WI38 (cell line): ENCODE results near the gene OR13J1.

ENCODE experiments used
- H3K4me3 ChIP-seq: 2 replicates; pipeline ENCODE4 v1.5.1; 2011; ENCODE audit warnings: low read depth, mild to moderate bottlenecking, control low read depth, low read length
- TF ChIP-seq, protein P1 (sequence below): IDR thresholded peaks from 2 replicates; pipeline ENCODE4 v1.5.1; 2012; ENCODE audit warnings: low read depth, mild to moderate bottlenecking, control low read depth, low read length

The OR13J1 gene

DNA sequence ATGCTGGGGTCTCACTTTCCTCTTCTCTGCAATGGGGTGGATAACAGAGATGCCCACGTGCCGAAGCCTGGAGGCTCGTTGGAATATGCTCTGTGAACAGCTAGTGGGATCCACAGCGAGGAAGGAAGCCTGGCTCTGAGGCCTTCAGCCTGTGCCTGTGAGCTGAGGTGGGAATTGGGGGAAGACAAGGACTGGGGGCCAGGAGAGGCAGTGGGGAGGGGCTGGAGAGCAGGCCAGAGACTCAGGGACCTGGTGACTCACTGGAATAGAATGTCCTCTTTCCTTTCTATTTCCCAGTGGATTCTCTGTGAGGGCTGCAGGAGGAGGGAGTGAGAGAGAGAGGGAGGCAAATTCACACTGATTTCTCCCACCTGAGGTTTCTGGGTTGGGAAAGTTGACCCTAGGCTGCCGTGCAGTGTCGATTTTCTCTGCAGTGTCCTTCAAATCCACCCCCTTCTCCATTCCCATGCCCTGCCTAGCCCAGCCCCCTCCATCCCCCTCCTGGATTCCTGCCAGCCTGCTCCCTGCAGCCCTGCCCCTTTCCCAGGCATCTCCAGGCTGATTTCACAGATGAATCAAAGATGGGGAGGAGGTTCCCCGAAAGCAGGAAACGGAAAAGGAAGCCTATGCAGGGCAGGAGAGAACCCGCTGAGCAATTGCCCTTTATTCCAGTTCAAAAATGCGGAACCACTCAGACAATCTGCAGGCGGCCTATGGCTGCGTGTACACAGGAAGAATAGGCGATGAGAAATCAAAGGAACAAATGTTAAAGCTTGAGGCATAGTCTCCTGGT is 37.7 kb upstream of the OR13J1 start:
- TF ChIP-seq, protein P1, sequence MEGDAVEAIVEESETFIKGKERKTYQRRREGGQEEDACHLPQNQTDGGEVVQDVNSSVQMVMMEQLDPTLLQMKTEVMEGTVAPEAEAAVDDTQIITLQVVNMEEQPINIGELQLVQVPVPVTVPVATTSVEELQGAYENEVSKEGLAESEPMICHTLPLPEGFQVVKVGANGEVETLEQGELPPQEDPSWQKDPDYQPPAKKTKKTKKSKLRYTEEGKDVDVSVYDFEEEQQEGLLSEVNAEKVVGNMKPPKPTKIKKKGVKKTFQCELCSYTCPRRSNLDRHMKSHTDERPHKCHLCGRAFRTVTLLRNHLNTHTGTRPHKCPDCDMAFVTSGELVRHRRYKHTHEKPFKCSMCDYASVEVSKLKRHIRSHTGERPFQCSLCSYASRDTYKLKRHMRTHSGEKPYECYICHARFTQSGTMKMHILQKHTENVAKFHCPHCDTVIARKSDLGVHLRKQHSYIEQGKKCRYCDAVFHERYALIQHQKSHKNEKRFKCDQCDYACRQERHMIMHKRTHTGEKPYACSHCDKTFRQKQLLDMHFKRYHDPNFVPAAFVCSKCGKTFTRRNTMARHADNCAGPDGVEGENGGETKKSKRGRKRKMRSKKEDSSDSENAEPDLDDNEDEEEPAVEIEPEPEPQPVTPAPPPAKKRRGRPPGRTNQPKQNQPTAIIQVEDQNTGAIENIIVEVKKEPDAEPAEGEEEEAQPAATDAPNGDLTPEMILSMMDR = no peak
- H3K4me3 ChIP-seq = peak overlapping the region; percentile 25; the same call in 1 of the 2 replicates

DNA sequence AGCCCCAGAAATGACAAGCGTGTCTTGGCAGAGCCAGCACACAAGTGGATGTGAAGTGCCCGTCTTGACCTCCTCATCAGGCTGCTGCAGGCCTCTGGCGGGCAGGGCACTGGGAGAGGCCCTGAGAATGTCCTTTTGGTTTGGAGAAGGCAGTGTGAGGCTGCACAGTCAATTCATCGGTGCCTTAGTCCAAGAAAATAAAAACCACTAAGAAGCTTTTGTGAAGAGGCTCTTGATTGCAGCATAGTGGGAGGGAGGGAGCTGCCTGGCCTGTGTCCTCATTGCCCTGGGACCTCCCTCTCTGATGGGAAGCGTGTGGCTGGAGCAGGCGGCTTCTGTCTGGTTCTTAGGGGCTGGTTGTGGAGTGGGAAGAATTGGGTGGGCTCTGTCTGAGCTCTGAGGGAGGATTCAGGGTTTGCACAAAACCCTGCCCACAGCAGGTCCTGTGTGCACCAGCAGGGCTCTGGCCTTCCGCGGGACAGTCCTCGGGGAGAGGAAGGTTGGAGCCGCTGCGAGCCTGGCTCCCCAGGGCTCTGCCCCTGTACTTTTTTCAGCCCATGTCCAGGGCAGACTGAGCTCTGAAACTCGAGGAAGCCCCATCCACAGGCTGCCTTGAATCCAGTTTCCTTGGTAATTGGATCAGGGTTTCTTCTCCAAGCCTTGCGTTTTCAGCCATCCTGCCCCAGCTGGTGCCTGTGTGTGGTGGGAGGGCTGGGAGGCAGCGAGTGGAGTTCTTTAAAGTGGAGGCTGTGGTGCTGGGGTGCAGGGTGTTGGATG is 36.9 kb upstream of the OR13J1 start:
- H3K4me3 ChIP-seq = no peak overlapping the region
- TF ChIP-seq, protein P1 = no peak

DNA sequence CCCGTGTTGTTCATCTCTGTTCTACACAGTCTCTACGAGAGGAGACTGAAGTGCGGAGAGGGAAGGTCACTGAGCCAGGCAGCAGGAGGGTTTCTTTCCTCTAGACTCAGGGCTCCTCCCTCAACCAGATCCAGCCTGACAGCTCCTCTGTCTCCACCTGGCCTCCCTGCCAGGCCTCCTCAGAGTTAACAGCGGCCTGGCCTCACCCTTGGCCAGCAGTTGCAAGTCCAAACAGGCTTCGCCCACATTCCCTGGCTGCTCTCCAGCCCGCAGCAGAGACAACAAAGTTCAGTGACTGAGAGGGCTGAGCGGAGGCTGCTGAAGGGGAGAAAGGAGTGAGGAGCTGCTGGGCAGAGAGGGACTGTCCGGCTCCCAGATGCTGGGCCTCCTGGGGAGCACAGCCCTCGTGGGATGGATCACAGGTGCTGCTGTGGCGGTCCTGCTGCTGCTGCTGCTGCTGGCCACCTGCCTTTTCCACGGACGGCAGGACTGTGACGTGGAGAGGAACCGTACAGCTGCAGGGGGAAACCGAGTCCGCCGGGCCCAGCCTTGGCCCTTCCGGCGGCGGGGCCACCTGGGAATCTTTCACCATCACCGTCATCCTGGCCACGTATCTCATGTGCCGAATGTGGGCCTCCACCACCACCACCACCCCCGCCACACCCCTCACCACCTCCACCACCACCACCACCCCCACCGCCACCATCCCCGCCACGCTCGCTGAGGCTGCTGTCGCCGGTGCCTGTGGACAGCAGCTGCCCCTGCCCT is 35.9 kb upstream of the OR13J1 start, which contains the start of gene HRCT1:
Gene HRCT1 (plus strand): TSS at position 291 of the 768 bp plus-strand sequence. CDS start 86 bp downstream, at position 377.
- H3K4me3 ChIP-seq = no peak within 1 kb of the TSS
- TF ChIP-seq, protein P1 = no peak

DNA sequence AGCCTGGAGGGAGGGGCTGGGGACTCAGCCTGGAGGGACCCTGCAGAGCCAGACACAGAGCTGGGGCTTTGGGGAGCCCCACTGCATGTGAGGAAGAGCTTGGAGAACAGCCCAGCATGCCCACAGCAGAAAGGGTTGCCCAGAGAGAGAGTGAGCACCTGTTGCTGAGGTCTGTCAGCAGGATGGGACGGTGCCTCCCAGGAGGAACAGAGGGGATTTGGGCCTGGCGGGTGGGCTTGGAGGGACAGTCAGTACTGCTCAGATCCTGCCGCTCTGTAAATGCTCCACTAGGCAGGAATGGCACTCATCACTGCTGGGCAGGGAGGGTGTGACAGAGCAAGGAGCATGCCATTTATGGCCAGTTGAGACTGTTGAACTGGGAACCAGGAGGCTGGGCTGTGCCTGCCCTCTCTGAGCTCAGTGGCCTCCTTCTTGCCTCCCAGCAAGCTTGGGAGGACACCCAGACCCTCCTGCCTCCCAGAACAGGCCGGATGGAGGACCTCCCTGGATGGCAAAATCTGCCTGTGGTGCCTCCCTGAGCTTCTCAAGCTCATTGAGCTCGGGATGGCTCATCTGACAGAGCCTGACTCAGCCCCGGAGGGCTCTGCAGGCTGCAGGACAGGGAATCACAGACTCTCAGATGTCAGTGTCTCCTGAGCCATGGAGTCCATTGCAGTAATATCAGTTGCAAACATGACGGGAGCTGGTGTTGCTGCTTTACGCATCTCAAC is 35.0 kb upstream of the OR13J1 start:
- TF ChIP-seq, protein P1 = no peak
- H3K4me3 ChIP-seq = no peak overlapping the region

DNA sequence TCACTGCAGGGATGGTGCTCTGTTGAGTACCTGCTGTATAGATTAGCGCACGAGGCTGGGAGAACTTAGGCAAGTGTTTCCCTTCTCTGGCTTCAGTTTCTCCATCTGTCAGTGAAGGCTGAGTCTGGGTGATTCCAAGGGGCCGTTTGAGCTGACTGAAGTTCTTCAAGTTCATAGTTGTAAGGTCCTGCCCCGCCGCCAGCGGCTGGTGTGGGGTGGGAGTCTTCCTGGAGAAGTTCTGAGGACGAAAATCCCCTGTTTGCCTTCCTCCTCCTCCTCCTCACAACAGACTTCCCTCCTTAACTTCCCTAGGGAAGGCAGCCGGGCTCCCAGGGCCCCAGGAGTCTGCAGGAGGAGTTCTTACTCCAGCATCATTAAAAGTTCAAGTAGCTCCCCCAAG is 34.1 kb upstream of the OR13J1 start:
- TF ChIP-seq, protein P1 = no peak
- H3K4me3 ChIP-seq = no peak overlapping the region

DNA sequence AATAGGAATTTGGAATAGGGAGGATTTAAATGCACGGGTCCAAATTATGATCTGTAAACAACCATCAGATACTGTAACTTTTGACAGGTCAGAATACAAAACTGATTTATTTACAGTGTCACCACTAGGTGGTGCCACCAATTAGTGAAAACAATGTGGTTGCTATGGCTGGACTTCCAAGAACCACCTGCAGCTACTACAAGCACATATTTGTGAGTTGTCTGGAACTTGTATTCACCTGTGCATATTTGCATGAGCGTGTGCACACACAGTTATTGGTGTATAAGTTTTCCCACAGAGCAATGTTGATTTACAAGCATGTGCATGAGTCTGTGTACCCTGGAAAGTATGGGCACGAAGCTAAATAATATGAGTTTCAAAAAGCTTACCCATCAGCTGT is 32.8 kb upstream of the OR13J1 start:
- H3K4me3 ChIP-seq = no peak overlapping the region
- TF ChIP-seq, protein P1 = peak; percentile 31; the same call in 1 of the 2 replicates
